OCI-LY3 (cell line): ENCODE results near the gene CASP10.

Experiments used
- H2AFZ ChIP-seq: fragments of 200-600, 300-600 bp; shearing (Covaris generic); 2 replicates; pipeline ENCODE4 v1.6.0; 2014; ENCODE audit warnings: antibody characterized with exemption, low read depth, low read length
- H3K27ac ChIP-seq: fragments of 200-600, 300-600 bp; sonication (generic); 2 replicates; pipeline ENCODE4 v1.5.1; 2014; ENCODE audit warnings: mild to moderate bottlenecking, low read length, moderate library complexity, mixed read lengths
- H3K27me3 ChIP-seq: fragments of 200-600, 300-600 bp; sonication (generic); 2 replicates; pipeline ENCODE4 v1.6.1; 2014; ENCODE audit warnings: low read depth, low read length, mixed read lengths
- H3K36me3 ChIP-seq: fragments of 200-600, 300-600 bp; sonication (generic); replicated peaks from 2 replicates; pipeline ENCODE3; 2014; ENCODE audit warnings: low read depth, low read length, mixed read lengths
- H3K4me1 ChIP-seq: fragments of 300-600, 200-600 bp; sonication (generic); 2 replicates; pipeline ENCODE4 v1.6.1; 2014; ENCODE audit warnings: low read length, mixed read lengths
- H3K4me2 ChIP-seq: fragments of 200-600, 300-600 bp; sonication (generic); 2 replicates; pipeline ENCODE4 v1.6.1; 2014; ENCODE audit warnings: low read length, mixed read lengths
- H3K4me3 ChIP-seq: fragments of 300-600, 200-600 bp; sonication (generic); 2 replicates; pipeline ENCODE4 v1.5.1; 2014; ENCODE audit warnings: antibody characterized with exemption, mild to moderate bottlenecking, low read length, moderate library complexity
- H3K79me2 ChIP-seq: fragments of 300-600, 200-600 bp; shearing (Covaris generic); 2 replicates; pipeline ENCODE4 v1.6.1; 2014; ENCODE audit warnings: mild to moderate bottlenecking, low read length, mixed read lengths
- H3K9ac ChIP-seq: fragments of 300-600, 200-600 bp; shearing (Covaris generic); 2 replicates; pipeline ENCODE4 v1.6.0; 2014; ENCODE audit warnings: mild to moderate bottlenecking, low read length, moderate library complexity
- H3K9me3 ChIP-seq: fragments of 200-600, 300-600 bp; shearing (Covaris generic); 2 replicates; pipeline ENCODE4 v1.6.1; 2014; ENCODE audit warnings: low read length, mixed read lengths; ENCODE audit not compliant: insufficient read depth
- H4K20me1 ChIP-seq: fragments of 200-600, 300-600 bp; sonication (generic); 2 replicates; pipeline ENCODE4 v1.6.1; 2016; ENCODE audit warnings: low read length, mixed read lengths; ENCODE audit not compliant: insufficient read depth
- CTCF ChIP-seq: fragments of 200-600, 300-600 bp; sonication (generic); IDR thresholded peaks from 2 replicates; pipeline ENCODE4 v1.5.1; 2014; ENCODE audit warnings: antibody characterized with exemption, low read length, low read depth
- EZH2phosphoT487 ChIP-seq: fragments of 200-600 bp; shearing (Covaris generic); IDR thresholded peaks from 2 replicates; pipeline ENCODE4 v1.6.1; 2018; ENCODE audit warnings: antibody characterized with exemption, mixed run types, low read depth

The CASP10 gene

GRCh38 chr2:201199847-201200246 is 16.9 kb downstream of the CASP10 start:
- TF ChIP-seq EZH2phosphoT487: no peak
- TF ChIP-seq CTCF: no peak
- Histone ChIP-seq H4K20me1 (peaks cover 10% of the 10 kb centered on the region; the same call in 1 of the 2 replicates), H2AFZ (no peak overlapping the region), H3K9me3 (no peaks in the 10 kb centered on the region), H3K27me3 (peaks cover 26% of the 10 kb centered on the region), H3K36me3 (peaks cover 10% of the 10 kb centered on the region), H3K4me2 (no peak overlapping the region), H3K27ac (no peak overlapping the region), H3K4me1 (no peaks in the 10 kb centered on the region), H3K9ac (no peak overlapping the region), H3K4me3 (no peak overlapping the region), H3K79me2 (no peaks in the 10 kb centered on the region)

DNA sequence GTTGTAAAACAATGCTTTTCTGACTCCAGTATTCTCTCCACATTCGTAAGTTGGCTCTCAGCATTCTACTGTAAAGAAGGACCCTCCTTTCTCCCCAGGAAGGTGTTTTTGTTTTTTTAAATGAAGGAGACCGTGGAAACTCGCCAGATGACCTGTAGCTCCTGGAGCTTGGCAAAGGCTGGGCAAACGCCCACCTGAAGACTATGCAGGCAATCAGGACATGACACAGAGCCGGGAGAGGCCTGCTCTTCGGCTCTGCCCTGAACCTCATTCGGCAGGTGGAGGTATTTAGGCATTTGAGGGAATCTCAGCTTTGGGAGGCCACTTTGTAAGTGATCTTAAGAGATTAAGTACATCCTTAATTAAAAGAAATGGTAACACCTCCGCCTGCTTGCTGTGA is 17.4 kb downstream of the CASP10 start:
- Histone ChIP-seq H3K27ac (no peak overlapping the region), H3K9ac (no peak overlapping the region), H4K20me1 (peaks cover 8% of the 10 kb centered on the region; the same call in 1 of the 2 replicates), H3K4me3 (no peak overlapping the region), H3K79me2 (no peaks in the 10 kb centered on the region), H3K4me2 (no peak overlapping the region), H3K9me3 (no peaks in the 10 kb centered on the region), H2AFZ (no peak overlapping the region), H3K27me3 (peaks cover 23% of the 10 kb centered on the region), H3K36me3 (peaks cover 10% of the 10 kb centered on the region), H3K4me1 (no peaks in the 10 kb centered on the region)
- TF ChIP-seq CTCF (no peak), EZH2phosphoT487 (no peak)

DNA sequence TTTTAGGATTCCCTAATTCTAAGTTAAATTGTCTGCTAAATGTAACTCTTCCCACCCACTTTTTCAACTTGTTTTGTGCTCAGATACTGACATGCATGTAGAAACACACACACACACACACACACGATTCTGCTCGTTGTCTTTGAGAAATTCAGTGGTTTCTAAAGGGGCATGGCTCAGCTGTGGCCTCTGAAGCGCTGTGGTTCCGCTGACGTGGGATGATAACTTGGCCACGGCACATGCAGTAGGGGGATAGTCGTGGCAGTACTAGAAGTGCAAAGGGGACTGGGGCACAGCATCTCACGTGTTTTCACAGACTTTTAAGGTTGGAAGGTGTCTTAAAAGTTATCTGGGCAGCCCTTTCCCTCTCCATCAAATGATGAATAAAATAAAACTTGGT is 18.4 kb downstream of the CASP10 start:
- Histone ChIP-seq H3K4me1 (no peaks in the 10 kb centered on the region), H3K79me2 (no peaks in the 10 kb centered on the region), H3K4me2 (no peak overlapping the region), H2AFZ (no peak overlapping the region), H3K27me3 (peaks cover 16% of the 10 kb centered on the region), H3K4me3 (no peak overlapping the region), H3K9ac (no peak overlapping the region), H3K36me3 (peaks cover 4% of the 10 kb centered on the region), H3K27ac (no peak overlapping the region), H3K9me3 (no peaks in the 10 kb centered on the region), H4K20me1 (no peaks in the 10 kb centered on the region)
- TF ChIP-seq EZH2phosphoT487: no peak
- no peak for TF ChIP-seq CTCF

GRCh38 chr2:201203916-201204654 is 21.1 kb downstream of the CASP10 start:
- TF ChIP-seq EZH2phosphoT487 (no peak), CTCF (no peak)
- H3K9ac ChIP-seq: no peak overlapping the region
- peaks cover 11% of the 10 kb centered on the region for H3K27me3 ChIP-seq
- no peaks in the 10 kb centered on the region for H3K9me3 ChIP-seq
- H3K27ac ChIP-seq: no peak overlapping the region
- H3K36me3 ChIP-seq: no peaks in the 10 kb centered on the region
- H3K4me3 ChIP-seq: no peak overlapping the region
- peaks cover 9% of the 10 kb centered on the region for H3K4me1 ChIP-seq
- no peaks in the 10 kb centered on the region for H3K79me2 ChIP-seq
- H3K4me2 ChIP-seq: no peak overlapping the region
- no peak overlapping the region for H2AFZ ChIP-seq
- H4K20me1 ChIP-seq: no peaks in the 10 kb centered on the region
